Uterus (tissue), 4 donors: ENCODE data around the gene ASCC2. TPM values are rescaled to one million over a fixed set of nuclear protein-coding genes. Genes with fewer than 3 reads are reported as not detected.

Source experiments
- DNase-seq, 2 donors: peaks; one replicate each; pipeline ENCODE4 v3.0.0-alpha.2; 2019 to 2020
- H3K27ac ChIP-seq, 2 donors: fragments of 200-600 bp; sonication (generic); 1 replicate in 1 of 2; 2 replicates in 1 of 2; pipeline ENCODE4 v1.5.1; 2016 to 2018
- H3K27me3 ChIP-seq, 2 donors: fragments of 200-600 bp; sonication (generic); one replicate each; pipeline ENCODE4 v1.5.1; 2018 to 2019; ENCODE audit warnings: control low read depth in 1 of 2
- H3K36me3 ChIP-seq, 2 donors: fragments of 200-600 bp; sonication (generic); one replicate each; pipeline ENCODE4 v1.5.1; 2019; ENCODE audit warnings: control low read depth in 1 of 2
- H3K4me1 ChIP-seq, 2 donors: fragments of 200-600 bp; sonication (generic); one replicate each; pipeline ENCODE4 v1.5.1; 2018 to 2019; ENCODE audit warnings: control low read depth in 1 of 2
- H3K4me3 ChIP-seq, 2 donors: fragments of 200-600 bp; sonication (generic); 1 replicate in 1 of 2; 2 replicates in 1 of 2; pipeline ENCODE4 v1.5.1; 2018 to 2019; ENCODE audit warnings: mild to moderate bottlenecking in 1 of 2
- H3K9me3 ChIP-seq, 2 donors: fragments of 200-600 bp; sonication (generic); one replicate each; pipeline ENCODE4 v1.5.1; 2019; ENCODE audit warnings: control low read depth in 1 of 2
- POLR2A ChIP-seq, 2 donors: fragments of 450-650 bp; IDR thresholded peaks; one replicate each; pipeline ENCODE4 v1.6.1; 2016; ENCODE audit warnings: antibody characterized with exemption in 2 of 2, mild to moderate bottlenecking in 1 of 2, moderate library complexity in 1 of 2
- intact Hi-C: fragments of 100-400 bp; cut with DNase I; formaldehyde crosslinking; loops from one replicate; pipeline ENCODE4 v1.15.1; 2023; ENCODE audit warnings: low total_unique reads
- total RNA-seq, 4 donors: library from RNA; depleted of rRNA in 3 of 4; stranded (reverse); fragments of >200 nt in 3 of 4; gene quantifications; one replicate each; pipeline versions ENCODE4 v1.1.0 to v1.2.4, GENCODE V29; 2014 to 2023
- TF ChIP-seq, protein P1 (sequence below), 4 experiments: fragments of 200-600 bp in 2 of 4; fragments of 450-650 bp in 2 of 4; sonication (generic) in 2 of 4; IDR thresholded peaks; one replicate each; pipeline ENCODE4 v1.5.1; 2016 to 2019; ENCODE audit warnings: antibody characterized with exemption in 4 of 4, mild to moderate bottlenecking in 2 of 4, moderate library complexity in 1 of 4
- donor health status: DM: yes; HTN: yes; CAD: no.

ASCC2 gene
- total RNA-seq, 4 donors from 2014 or later, result 14.9 to 47.1 (median 24.3) TPM

- H3K27ac ChIP-seq, result no peak overlapping the region
- DNase-seq, result no peak
- intact Hi-C loops, result no loop called here
- H3K4me1 ChIP-seq, result no peaks in the 10 kb centered on the region
- TF ChIP-seq, protein P1, sequence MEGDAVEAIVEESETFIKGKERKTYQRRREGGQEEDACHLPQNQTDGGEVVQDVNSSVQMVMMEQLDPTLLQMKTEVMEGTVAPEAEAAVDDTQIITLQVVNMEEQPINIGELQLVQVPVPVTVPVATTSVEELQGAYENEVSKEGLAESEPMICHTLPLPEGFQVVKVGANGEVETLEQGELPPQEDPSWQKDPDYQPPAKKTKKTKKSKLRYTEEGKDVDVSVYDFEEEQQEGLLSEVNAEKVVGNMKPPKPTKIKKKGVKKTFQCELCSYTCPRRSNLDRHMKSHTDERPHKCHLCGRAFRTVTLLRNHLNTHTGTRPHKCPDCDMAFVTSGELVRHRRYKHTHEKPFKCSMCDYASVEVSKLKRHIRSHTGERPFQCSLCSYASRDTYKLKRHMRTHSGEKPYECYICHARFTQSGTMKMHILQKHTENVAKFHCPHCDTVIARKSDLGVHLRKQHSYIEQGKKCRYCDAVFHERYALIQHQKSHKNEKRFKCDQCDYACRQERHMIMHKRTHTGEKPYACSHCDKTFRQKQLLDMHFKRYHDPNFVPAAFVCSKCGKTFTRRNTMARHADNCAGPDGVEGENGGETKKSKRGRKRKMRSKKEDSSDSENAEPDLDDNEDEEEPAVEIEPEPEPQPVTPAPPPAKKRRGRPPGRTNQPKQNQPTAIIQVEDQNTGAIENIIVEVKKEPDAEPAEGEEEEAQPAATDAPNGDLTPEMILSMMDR (IDR thresholded peaks at IDR 0.05), result no peak
- no peak for TF ChIP-seq POLR2A (IDR thresholded peaks at IDR 0.05)
- H3K4me3 ChIP-seq, result no peak overlapping the region
- H3K9me3 ChIP-seq, result no peaks in the 10 kb centered on the region
- no peaks in the 10 kb centered on the region for H3K27me3 ChIP-seq
- no peaks in the 10 kb centered on the region for H3K36me3 ChIP-seq
These were observed 27.9 kb downstream of the ASCC2 start for GRCh38 chr22:29810216-29810615.

GRCh38 chr22:29806196-29806595 is 31.9 kb downstream of the ASCC2 start:
- TF ChIP-seq, protein P1 (IDR thresholded peaks at IDR 0.05), result no peak
- no peak for TF ChIP-seq POLR2A (IDR thresholded peaks at IDR 0.05)
- Histone ChIP-seq H3K36me3 (no peaks in the 10 kb centered on the region), H3K4me1 (no peaks in the 10 kb centered on the region), H3K9me3 (no peaks in the 10 kb centered on the region), H3K27ac (no peak overlapping the region), H3K4me3 (no peak overlapping the region), H3K27me3 (no peaks in the 10 kb centered on the region)
- intact Hi-C loops, result no loop called here
- no peak for DNase-seq

DNA sequence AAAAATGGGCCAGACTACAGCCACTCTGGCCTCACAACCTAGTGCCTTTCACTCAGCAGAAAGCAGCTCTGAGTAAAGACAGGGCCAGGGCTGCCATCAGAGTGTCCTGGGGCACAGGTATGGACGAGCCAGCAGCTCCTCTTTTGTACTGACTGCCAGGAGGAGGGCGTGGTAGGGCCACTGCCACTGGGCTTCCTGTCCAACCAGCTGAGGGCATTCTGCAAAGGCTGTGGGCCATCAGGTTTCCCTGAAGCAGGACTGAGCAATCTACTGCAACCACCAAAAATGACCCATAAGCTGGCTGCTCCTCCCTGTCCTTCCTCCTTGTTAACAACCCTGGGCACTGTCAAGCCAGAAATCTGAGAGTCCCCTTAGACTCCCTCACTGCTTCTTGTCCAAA is 33.1 kb downstream of the ASCC2 start:
- H3K4me1 ChIP-seq, result no peaks in the 10 kb centered on the region
- H3K27me3 ChIP-seq, result no peaks in the 10 kb centered on the region
- H3K27ac ChIP-seq, result no peak overlapping the region
- H3K4me3 ChIP-seq, result no peak overlapping the region
- no peaks in the 10 kb centered on the region for H3K9me3 ChIP-seq
- H3K36me3 ChIP-seq, result no peaks in the 10 kb centered on the region
- no peak for DNase-seq
- no peak for TF ChIP-seq POLR2A (IDR thresholded peaks at IDR 0.05)
- TF ChIP-seq, protein P1 (IDR thresholded peaks at IDR 0.05), result no peak
- intact Hi-C loops, result no loop called here

- Histone ChIP-seq H3K4me1 (peaks cover 0 to 9% of the 10 kb centered on the region in 2 donors), H3K36me3 (no peaks in the 10 kb centered on the region), H3K27ac (no peak overlapping the region), H3K4me3 (no peak overlapping the region), H3K27me3 (no peaks in the 10 kb centered on the region), H3K9me3 (no peaks in the 10 kb centered on the region)
- TF ChIP-seq, protein P1 (IDR thresholded peaks at IDR 0.05), result no peak
- no peak for TF ChIP-seq POLR2A (IDR thresholded peaks at IDR 0.05)
- DNase-seq, result no peak
- intact Hi-C loops, result no loop called here
These were observed 34.9 kb downstream of the ASCC2 start for GRCh38 chr22:29803190-29803589.

DNA sequence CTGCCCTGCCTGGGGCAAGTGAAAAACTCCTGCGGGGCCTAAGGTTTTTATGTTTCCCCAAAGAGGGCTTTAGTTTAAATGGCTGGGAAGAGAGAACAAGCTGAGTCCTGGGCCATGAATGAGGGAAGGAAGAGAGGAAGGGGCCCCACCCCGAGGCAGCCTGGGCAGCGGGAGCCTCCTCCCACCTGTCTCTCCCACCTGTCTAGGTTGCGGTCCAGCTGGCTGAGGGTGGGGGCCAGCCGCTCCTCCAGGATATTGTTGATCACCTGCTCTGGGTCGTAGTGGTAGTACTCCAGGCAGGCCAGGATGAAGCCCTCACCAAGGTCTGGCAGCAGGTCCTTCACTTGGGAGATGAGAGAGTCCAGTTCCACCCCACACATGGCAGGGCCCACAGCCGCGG is 36.3 kb downstream of the ASCC2 start:
- H3K27ac ChIP-seq, result no peak overlapping the region
- H3K36me3 ChIP-seq, result no peaks in the 10 kb centered on the region

More for the DNA sequence above, 36.3 kb downstream of the ASCC2 start:
- Histone ChIP-seq H3K4me1 (peaks cover 0 to 11% of the 10 kb centered on the region in 2 donors), H3K4me3 (no peak overlapping the region), H3K9me3 (no peaks in the 10 kb centered on the region), H3K27me3 (no peaks in the 10 kb centered on the region)
- DNase-seq, result no peak
- TF ChIP-seq POLR2A (IDR thresholded peaks at IDR 0.05), result no peak
- TF ChIP-seq, protein P1 (IDR thresholded peaks at IDR 0.05), result no peak
- intact Hi-C loops, result no loop called here
